Endometrium (tissue), 2 donors: ENCODE data around the gene MATN4.

Experiments
- FAIRE-seq: peaks from 2 replicates; lab custom pipeline; 2012; peaks lifted over from hg19 to GRCh38; lab: Jason Lieb, UNC
- donor health status: control.
- donor health status: control.

The MATN4 gene

DNA sequence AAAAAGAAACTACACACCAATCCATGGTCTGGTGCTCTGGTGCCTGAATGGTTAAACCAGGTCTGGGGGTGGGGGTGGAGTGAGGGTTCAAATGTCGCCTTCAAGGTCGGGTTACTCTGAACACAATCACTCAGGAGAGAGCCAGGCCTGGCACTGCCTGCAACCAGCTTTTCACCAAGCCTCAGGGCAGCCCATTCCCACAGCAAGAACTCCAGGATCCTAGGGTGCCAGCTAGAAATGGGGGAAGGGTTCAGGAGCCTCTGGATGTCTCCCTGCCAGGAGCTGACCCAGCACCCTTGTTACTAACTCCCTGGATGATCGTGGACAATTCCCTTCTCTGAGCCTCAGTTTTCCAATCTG lies 33.5 kb upstream of the MATN4 start:
- no peak for FAIRE-seq

DNA sequence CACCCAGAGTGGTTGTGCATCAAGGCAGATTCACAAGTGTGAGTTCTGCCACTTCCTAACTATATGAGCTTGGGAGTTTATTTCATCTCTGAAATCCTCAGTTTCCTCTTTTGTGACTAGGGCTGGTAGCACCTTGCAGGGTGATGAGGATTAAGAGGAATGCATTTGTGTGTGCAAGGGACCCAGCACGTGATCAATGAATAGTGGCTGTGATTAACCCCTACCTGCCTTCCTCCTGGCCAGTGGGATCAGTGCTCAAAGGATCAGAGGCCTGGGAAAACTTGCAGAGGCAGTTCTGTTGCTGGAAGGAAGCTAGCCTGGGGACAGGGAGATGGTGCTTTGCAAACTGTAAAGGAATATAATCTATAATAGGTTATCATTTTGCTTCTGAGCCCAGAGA lies 32.9 kb upstream of the MATN4 start:
- no peak for FAIRE-seq

- FAIRE-seq, result no peak
Measured at GRCh38 chr20:45340236-45340847, 32.2 kb upstream of the MATN4 start.

DNA sequence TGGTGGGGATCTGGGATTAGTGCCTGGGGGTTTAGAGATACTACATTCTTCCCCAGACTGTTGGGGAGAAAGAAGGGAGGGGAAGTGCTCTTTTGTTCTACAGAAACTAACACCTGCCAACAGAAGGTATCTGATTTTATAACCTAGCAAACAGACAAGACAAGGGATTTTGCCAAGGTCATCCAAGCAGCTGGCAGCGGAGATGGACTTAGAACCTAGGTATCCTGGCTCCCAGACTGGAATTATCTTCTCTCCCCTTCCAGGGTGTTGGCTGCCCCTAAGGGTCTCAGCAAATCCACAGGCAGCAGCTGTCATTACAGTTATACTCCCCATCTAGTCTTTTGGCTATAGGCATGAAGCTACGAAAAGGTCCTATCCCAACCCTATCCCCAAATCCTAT lies 31.7 kb upstream of the MATN4 start:
- no peak for FAIRE-seq

GRCh38 chr20:45339084-45339483 lies 31.0 kb upstream of the MATN4 start:
- FAIRE-seq, result no peak

GRCh38 chr20:45338121-45339030 lies 30.3 kb upstream of the MATN4 start:
- no peak for FAIRE-seq

GRCh38 chr20:45337367-45338120 lies 29.4 kb upstream of the MATN4 start:
- no peak for FAIRE-seq

- no peak for FAIRE-seq
Measured at GRCh38 chr20:45336530-45337366, 28.6 kb upstream of the MATN4 start.

GRCh38 chr20:45330476-45330875 lies 22.4 kb upstream of the MATN4 start:
- FAIRE-seq, result no peak

GRCh38 chr20:45329497-45330319 lies 21.6 kb upstream of the MATN4 start:
- FAIRE-seq, result no peak

DNA sequence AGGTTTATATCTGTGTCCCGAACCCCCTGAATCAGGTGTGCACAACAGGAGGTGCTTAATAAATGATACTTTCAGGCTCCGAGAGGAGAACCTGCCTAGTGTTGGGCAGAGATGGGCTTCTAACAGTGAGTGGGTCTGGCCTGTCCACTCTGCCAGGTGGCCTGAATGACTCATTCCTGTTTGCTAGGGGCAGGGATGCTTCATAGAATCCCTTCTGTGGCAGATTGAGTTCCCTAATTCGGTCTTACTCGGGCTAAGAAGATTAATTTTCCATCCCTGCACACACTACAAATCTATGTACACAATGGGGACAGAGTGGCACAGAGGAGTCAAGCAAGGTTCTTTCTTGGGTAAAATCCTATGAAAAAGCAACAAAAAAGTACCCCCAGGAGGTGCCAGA lies 20.4 kb upstream of the MATN4 start:
- FAIRE-seq, result no peak

- FAIRE-seq, result no peak
Measured at GRCh38 chr20:45325371-45325770, 17.3 kb upstream of the MATN4 start.

DNA sequence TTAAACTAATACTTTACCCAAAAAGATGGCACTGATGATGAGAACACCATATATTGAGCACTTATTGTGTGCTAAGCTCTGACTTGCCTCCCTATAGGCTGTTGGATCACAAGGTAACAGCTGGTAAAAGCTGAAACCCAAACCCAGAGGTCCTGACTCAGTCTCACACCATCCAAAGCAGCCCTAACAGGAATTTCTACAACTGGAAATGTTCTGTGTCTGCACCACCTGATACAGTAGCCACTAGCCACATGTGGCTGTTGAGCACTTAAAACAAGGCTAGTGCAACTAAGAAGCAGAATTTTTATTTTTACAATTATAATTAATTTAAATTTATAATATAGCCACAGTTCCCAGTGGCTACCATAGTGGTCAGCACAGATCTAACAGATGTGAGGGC lies 15.6 kb upstream of the MATN4 start:
- no peak for FAIRE-seq

- no peak for FAIRE-seq
Measured at GRCh38 chr20:45322952-45323383, 14.9 kb upstream of the MATN4 start.

GRCh38 chr20:45320948-45321595 lies 13.0 kb upstream of the MATN4 start:
- no peak for FAIRE-seq

DNA sequence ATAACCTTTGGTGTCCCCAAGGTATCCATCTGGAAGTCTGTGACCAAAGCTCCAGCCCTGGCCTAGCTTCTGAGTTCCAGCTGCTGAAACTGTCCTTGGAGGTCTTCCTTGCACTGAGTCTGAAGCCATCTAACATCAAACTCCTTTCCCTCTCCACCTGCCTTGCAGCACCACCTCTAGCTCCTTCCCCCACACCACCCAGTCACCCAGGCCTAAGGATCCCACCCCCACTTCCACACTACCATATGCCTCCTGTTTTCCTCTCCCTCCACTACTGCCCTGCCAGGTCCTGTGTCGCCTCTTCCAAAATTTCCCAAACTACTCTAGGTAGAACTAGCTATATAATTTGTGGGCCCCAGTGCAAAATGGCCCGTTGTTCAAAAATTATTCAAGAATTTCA lies 10.8 kb upstream of the MATN4 start:
- no peak for FAIRE-seq

DNA sequence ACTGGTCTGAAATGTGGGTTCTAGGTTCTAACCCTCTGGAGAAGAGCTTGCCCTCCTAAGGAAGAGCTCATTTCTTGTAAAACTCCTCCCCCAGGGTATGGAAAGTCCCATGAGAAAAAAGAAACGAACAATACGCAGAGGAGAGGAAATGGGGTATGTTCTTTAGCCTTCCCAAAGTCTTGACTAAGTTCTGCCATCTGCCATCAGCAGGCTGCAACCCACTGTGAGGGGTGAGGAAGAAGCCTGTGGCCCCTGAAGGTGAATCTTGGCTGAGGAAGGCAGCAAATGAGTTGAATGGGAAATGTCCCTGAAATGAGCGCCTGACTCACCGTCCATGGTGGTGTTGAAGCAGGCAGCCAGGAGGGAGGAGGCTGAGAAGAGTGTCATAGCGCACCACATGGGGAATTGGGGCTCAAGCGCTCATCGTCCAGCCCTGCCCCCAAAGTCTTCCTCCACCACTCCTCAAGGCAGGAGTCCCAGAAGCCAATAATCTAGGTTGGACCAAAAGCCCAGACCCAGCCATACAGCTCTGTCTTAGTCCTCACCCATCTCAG lies 10.4 kb upstream of the MATN4 start:
- FAIRE-seq, result no peak

GRCh38 chr20:45317826-45318225 lies 9.7 kb upstream of the MATN4 start:
- FAIRE-seq, result no peak

- no peak for FAIRE-seq
Measured at GRCh38 chr20:45316150-45317080, 8.3 kb upstream of the MATN4 start.
